Transverse colon (tissue), 4 donors: ENCODE results near the gene SYNGR2. TPM values are rescaled to one million over a fixed set of nuclear protein-coding genes. Genes with fewer than 3 reads are reported as not detected.

Source experiments
- DNase-seq: peaks from one replicate; pipeline ENCODE4 v3.0.0-alpha.2; 2019
- H3K27ac ChIP-seq, 4 donors: fragments of 200-600 bp; sonication (generic); 2 replicates each; pipeline ENCODE4 v1.5.1; 2016 to 2018; ENCODE audit warnings: inconsistent platforms in 4 of 4
- H3K27me3 ChIP-seq: fragments of 200-600 bp; sonication (generic); 2 replicates; pipeline ENCODE4 v1.5.1; 2017; ENCODE audit warnings: inconsistent platforms
- H3K36me3 ChIP-seq, 4 donors: fragments of 200-600 bp; sonication (generic); 2 replicates each; pipeline ENCODE4 v1.5.1; 2017 to 2019; ENCODE audit warnings: inconsistent platforms in 4 of 4
- H3K4me1 ChIP-seq, 4 donors: fragments of 200-600 bp; sonication (generic); 2 replicates each; pipeline ENCODE4 v1.5.1; 2017 to 2020; ENCODE audit warnings: inconsistent platforms in 4 of 4
- H3K4me3 ChIP-seq, 4 donors: fragments of 200-600 bp; sonication (generic); 1 replicate in 1 of 4; 2 replicates in 3 of 4; pipeline versions ENCODE4 v1.5.1 to v1.6.1; 2017 to 2019; ENCODE audit warnings: inconsistent platforms in 4 of 4
- H3K9me3 ChIP-seq, 2 donors: fragments of 200-600 bp; sonication (generic); 2 replicates each; pipeline ENCODE4 v1.5.1; 2017 to 2019; ENCODE audit warnings: inconsistent platforms in 2 of 2
- EP300 ChIP-seq: sonication (generic); formaldehyde crosslinking; IDR thresholded peaks from one replicate; pipeline ENCODE4 v1.6.1; 2017; ENCODE audit warnings: antibody characterized with exemption, low read depth
- POLR2A ChIP-seq: fragments of 450-650 bp; IDR thresholded peaks from one replicate; pipeline ENCODE4 v1.6.1; 2016; ENCODE audit warnings: antibody characterized with exemption, mild to moderate bottlenecking, moderate library complexity
- POLR2AphosphoS5 ChIP-seq, 3 donors: sonication (generic); formaldehyde crosslinking; IDR thresholded peaks; one replicate each; pipeline ENCODE4 v1.6.1; 2016; ENCODE audit warnings: antibody characterized with exemption in 3 of 3
- WGBS, 2 donors: methylation state at CpG; one replicate each; pipeline ENCODE4 v1.1.5; 2018; ENCODE audit warnings: low coverage in 1 of 2; 5-methylcytosine and 5-hydroxymethylcytosine counted together
- in situ Hi-C, 4 donors: fragments of 200-750 bp; cut with MboI; loops; one replicate each; pipeline versions ENCODE4 v1.15.0 to v1.15.1; 2017; ENCODE audit warnings: low sequenced_read_pairs in 3 of 4, low pct_ligation_motif_present in 1 of 4, low pct_unique_long_range_greater_than_20kb in 1 of 4
- intact Hi-C: fragments of 100-400 bp; cut with DNase I; formaldehyde crosslinking; loops from one replicate; pipeline ENCODE4 v1.15.1; 2023; ENCODE audit warnings: low total_unique reads
- total RNA-seq, 4 donors: library from RNA; depleted of rRNA; stranded (reverse); fragments of >200 nt; gene quantifications; one replicate each; pipeline ENCODE4 v1.1.0, GENCODE V29; 2016
- TF ChIP-seq, protein P1 (sequence below), 5 experiments: fragments of 200-600 bp in 3 of 5; fragments of 450-650 bp in 2 of 5; sonication (generic) in 3 of 5; IDR thresholded peaks; 1 replicate in 2 of 5; 2 replicates in 3 of 5; pipeline ENCODE4 v1.5.1; 2016 to 2017; ENCODE audit warnings: antibody characterized with exemption in 5 of 5, inconsistent platforms in 3 of 5, mild to moderate bottlenecking in 2 of 5, moderate library complexity in 1 of 5

Gene SYNGR2
- total RNA-seq, 4 donors from 2014 or later, result 102 to 121 (median 106) TPM

- in situ Hi-C loops (no loop called here), intact Hi-C loops (no loop called here)
- Histone ChIP-seq H3K9me3 (no peaks in the 10 kb centered on the region), H3K27ac (no peak overlapping the region), H3K27me3 (no peaks in the 10 kb centered on the region), H3K36me3 (no peaks in the 10 kb centered on the region), H3K4me3 (no peak overlapping the region), H3K4me1 (peaks cover 7 to 22% (median 15%) of the 10 kb centered on the region in 4 donors)
- 94% methylated on average over 13 of the region's 16 CpGs; no CpG with 5 or more reads in 1 of the 2 donors for WGBS, 2 donors
- no peak for DNase-seq
- TF ChIP-seq, protein P1, sequence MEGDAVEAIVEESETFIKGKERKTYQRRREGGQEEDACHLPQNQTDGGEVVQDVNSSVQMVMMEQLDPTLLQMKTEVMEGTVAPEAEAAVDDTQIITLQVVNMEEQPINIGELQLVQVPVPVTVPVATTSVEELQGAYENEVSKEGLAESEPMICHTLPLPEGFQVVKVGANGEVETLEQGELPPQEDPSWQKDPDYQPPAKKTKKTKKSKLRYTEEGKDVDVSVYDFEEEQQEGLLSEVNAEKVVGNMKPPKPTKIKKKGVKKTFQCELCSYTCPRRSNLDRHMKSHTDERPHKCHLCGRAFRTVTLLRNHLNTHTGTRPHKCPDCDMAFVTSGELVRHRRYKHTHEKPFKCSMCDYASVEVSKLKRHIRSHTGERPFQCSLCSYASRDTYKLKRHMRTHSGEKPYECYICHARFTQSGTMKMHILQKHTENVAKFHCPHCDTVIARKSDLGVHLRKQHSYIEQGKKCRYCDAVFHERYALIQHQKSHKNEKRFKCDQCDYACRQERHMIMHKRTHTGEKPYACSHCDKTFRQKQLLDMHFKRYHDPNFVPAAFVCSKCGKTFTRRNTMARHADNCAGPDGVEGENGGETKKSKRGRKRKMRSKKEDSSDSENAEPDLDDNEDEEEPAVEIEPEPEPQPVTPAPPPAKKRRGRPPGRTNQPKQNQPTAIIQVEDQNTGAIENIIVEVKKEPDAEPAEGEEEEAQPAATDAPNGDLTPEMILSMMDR (IDR thresholded peaks at IDR 0.05), result no peak
- no peak for TF ChIP-seq EP300
- no peak for TF ChIP-seq POLR2AphosphoS5 (IDR thresholded peaks at IDR 0.05)
- no peak for TF ChIP-seq POLR2A
These were observed 3.4 kb upstream of the SYNGR2 start for GRCh38 chr17:78164748-78165607.

- H3K4me3 ChIP-seq, result no peak overlapping the region
- no peaks in the 10 kb centered on the region for H3K9me3 ChIP-seq
- in situ Hi-C loops (no loop called here), intact Hi-C loops (no loop called here)
- 48% methylated on average over 6 of the region's 6 CpGs; no CpG with 5 or more reads in 1 of the 2 donors for WGBS, 2 donors
- H3K27me3 ChIP-seq, result no peaks in the 10 kb centered on the region
- H3K36me3 ChIP-seq, result no peaks in the 10 kb centered on the region
- DNase-seq, result no peak
- peak overlapping the region in 1 of 4 donors; percentile 95 for H3K27ac ChIP-seq
- peaks cover 14 to 37% (median 25%) of the 10 kb centered on the region in 4 donors for H3K4me1 ChIP-seq
- TF ChIP-seq POLR2AphosphoS5 (IDR thresholded peaks at IDR 0.05) (no peak), EP300 (no peak)
- TF ChIP-seq, protein P1 (IDR thresholded peaks at IDR 0.05), result no peak
These were observed 2.0 kb upstream of the SYNGR2 start for GRCh38 chr17:78166416-78166815.

- no peaks in the 10 kb centered on the region for H3K27me3 ChIP-seq
- peak overlapping the region; percentile 90 to 95 (median 92) for H3K27ac ChIP-seq
- H3K4me1 ChIP-seq, result peaks cover 40 to 64% (median 52%) of the 10 kb centered on the region in 4 donors
- H3K4me3 ChIP-seq, result peak overlapping the region; percentile 69 to 96 (median 93)
- H3K36me3 ChIP-seq, result no peaks in the 10 kb centered on the region
- intact Hi-C loops, result no loop called here
- in situ Hi-C loops, result no loop called here
- H3K9me3 ChIP-seq, result no peaks in the 10 kb centered on the region
- TF ChIP-seq EP300 (no peak), POLR2A (no peak), POLR2AphosphoS5 (IDR thresholded peaks at IDR 0.05) (no peak)
- TF ChIP-seq, protein P1 (IDR thresholded peaks at IDR 0.05), result no peak
- 12% methylated on average over 23 of the region's 38 CpGs; no CpG with 5 or more reads in 1 of the 2 donors for WGBS, 2 donors
- DNase-seq, result peak; percentile 85
These were observed 767 bp downstream of the SYNGR2 start for GRCh38 chr17:78168903-78169793.
